Measurements from ENCODE around the gene AGER.

GRCh38 chr6:32190911-32191677 is 7.0 kb upstream of the AGER start:
- no peak for TF ChIP-seq RNF2 (IDR thresholded peaks at IDR 0.05)
- no peak for TF ChIP-seq ZNF274 (IDR thresholded peaks at IDR 0.05; ENCODE audit: borderline replicate concordance, low read depth, low read length)
- TF ChIP-seq SP1 (CRISPR knock-in tag; IDR thresholded peaks at IDR 0.05) = no peak
- no peak for TF ChIP-seq PPARD (CRISPR knock-in tag; IDR thresholded peaks at IDR 0.05)
